Right atrium auricular region (tissue), 2 donors: ENCODE results near the gene SLC39A3. TPM values are rescaled to one million over a fixed set of nuclear protein-coding genes. Genes with fewer than 3 reads are reported as not detected.
A peak's percentile ranks its signal among the peaks of the same experiment; 100 is the strongest.

ENCODE experiments used
- DNase-seq: peaks from one replicate; pipeline ENCODE4 v3.0.0-alpha.2; 2019; ENCODE audit warnings: low spot score
- H3K27ac ChIP-seq, 2 donors: fragments of 200-600 bp; sonication (generic); 1 replicate in 1 of 2; 2 replicates in 1 of 2; pipeline ENCODE4 v1.5.1; 2016 to 2019
- H3K27me3 ChIP-seq, 2 donors: fragments of 200-600 bp; sonication (generic); one replicate each; pipeline versions ENCODE4 v1.5.1 to v1.6.0; 2017 to 2019
- H3K36me3 ChIP-seq: fragments of 200-600 bp; sonication (generic); one replicate; pipeline ENCODE4 v1.5.1; 2016
- H3K4me1 ChIP-seq, 2 donors: fragments of 200-600 bp; sonication (generic); one replicate each; pipeline versions ENCODE4 v1.5.1 to v1.6.0; 2017 to 2019
- H3K4me3 ChIP-seq, 2 donors: fragments of 200-600 bp; sonication (generic); 1 replicate in 1 of 2; 2 replicates in 1 of 2; pipeline ENCODE4 v1.5.1; 2017 to 2019; ENCODE audit warnings: mild to moderate bottlenecking in 1 of 2, moderate library complexity in 1 of 2
- H3K9me3 ChIP-seq, 2 donors: fragments of 200-600 bp; sonication (generic); one replicate each; pipeline ENCODE4 v1.5.1; 2019
- total RNA-seq, 2 donors: library from RNA; depleted of rRNA; stranded (reverse); fragments of >200 nt; gene quantifications; one replicate each; pipeline ENCODE4 v1.1.0, GENCODE V29; 2016
- TF ChIP-seq, protein P1 (sequence below), 2 donors: fragments of 200-600 bp; sonication (generic); IDR thresholded peaks; one replicate each; pipeline ENCODE4 v1.5.1; 2019; ENCODE audit warnings: antibody characterized with exemption in 2 of 2

The SLC39A3 gene
- total RNA-seq, 2 donors from 2014 or later = 22.9 to 38.0 TPM

DNA sequence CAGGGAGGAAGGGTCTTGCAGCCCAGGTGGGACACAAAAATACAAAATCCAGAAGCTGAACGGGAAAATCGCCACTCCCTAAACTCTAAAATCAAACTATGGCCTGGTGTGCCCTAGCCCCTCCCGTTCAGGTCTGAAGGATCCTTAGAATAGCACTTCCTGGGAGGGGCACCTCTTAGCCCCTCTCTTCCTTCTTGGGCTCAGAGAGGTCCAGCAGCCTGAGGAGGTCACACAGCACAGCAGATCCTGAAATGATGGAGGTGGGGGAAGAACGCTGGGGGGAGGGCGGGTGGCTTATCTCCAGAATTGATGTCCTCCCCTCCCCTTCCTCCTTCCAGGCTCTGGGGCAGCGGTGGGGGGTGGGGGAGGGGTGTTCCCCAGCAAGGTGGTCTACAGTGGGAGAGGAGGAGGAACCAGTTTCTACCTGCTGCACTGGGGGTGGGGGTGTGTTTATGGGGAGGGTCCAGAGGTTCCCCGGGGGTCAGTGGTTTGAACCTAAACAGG lies 20.5 kb downstream of the SLC39A3 start:
- Histone ChIP-seq H3K27ac (peak overlapping the region; percentile 89 to 91), H3K4me1 (peaks cover 0 to 43% of the 10 kb centered on the region in 2 donors), H3K4me3 (peak overlapping the region; percentile 4 to 59), H3K36me3 (no peaks in the 10 kb centered on the region), H3K9me3 (peaks cover 0 to 6% of the 10 kb centered on the region in 2 donors), H3K27me3 (no peaks in the 10 kb centered on the region)
- no peak for DNase-seq
- TF ChIP-seq, protein P1, sequence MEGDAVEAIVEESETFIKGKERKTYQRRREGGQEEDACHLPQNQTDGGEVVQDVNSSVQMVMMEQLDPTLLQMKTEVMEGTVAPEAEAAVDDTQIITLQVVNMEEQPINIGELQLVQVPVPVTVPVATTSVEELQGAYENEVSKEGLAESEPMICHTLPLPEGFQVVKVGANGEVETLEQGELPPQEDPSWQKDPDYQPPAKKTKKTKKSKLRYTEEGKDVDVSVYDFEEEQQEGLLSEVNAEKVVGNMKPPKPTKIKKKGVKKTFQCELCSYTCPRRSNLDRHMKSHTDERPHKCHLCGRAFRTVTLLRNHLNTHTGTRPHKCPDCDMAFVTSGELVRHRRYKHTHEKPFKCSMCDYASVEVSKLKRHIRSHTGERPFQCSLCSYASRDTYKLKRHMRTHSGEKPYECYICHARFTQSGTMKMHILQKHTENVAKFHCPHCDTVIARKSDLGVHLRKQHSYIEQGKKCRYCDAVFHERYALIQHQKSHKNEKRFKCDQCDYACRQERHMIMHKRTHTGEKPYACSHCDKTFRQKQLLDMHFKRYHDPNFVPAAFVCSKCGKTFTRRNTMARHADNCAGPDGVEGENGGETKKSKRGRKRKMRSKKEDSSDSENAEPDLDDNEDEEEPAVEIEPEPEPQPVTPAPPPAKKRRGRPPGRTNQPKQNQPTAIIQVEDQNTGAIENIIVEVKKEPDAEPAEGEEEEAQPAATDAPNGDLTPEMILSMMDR (IDR thresholded peaks at IDR 0.05) = no peak

DNA sequence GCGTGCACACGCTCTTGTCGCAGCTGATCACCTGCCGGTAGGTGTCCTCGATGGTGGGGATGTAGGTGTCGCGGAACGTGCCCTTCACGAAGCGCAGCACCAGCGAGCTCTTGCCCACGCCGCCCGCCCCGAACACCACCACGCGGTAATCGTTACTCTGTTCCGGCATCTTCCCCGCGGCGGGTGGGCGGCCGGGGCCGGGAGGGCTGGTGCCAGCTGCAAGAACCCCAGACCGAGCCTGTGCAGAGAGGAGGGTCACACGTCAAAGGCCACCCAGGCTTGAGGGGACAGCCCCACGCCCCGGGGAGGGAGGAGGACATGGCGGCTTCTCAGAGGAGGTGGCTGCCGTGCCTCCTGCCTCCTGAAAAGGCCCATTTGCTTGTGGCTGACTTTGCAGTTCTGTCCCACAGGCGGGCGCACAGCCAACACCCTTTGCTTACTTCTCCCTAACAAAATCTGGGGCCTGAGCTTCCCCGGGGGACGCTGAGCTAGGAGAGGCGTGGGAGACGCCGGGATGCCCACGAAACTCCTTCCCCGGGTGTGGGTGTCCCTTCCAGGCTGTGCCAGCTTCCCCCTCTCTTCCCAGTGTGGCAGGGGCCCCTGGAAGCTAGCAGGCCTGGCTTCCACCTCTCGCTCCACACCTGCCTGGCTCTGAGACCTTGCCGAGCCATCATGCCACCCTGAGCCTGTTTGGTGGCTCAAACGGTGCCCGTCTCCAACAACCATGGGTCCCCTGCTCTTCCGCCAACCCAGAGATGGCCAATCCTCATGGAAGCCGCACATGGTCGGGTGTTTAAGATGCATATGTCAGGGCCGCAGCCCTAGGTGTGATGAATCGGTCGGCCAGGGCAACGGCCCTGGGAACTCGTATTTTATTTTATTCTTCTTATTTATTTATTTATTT lies 21.9 kb downstream of the SLC39A3 start:
- Histone ChIP-seq H3K36me3 (no peaks in the 10 kb centered on the region), H3K9me3 (peaks cover 0 to 6% of the 10 kb centered on the region in 2 donors), H3K27ac (no peak overlapping the region), H3K4me3 (no peak overlapping the region), H3K27me3 (no peaks in the 10 kb centered on the region), H3K4me1 (peaks cover 0 to 31% of the 10 kb centered on the region in 2 donors)
- no peak for DNase-seq
- TF ChIP-seq, protein P1 (IDR thresholded peaks at IDR 0.05) = no peak

DNA sequence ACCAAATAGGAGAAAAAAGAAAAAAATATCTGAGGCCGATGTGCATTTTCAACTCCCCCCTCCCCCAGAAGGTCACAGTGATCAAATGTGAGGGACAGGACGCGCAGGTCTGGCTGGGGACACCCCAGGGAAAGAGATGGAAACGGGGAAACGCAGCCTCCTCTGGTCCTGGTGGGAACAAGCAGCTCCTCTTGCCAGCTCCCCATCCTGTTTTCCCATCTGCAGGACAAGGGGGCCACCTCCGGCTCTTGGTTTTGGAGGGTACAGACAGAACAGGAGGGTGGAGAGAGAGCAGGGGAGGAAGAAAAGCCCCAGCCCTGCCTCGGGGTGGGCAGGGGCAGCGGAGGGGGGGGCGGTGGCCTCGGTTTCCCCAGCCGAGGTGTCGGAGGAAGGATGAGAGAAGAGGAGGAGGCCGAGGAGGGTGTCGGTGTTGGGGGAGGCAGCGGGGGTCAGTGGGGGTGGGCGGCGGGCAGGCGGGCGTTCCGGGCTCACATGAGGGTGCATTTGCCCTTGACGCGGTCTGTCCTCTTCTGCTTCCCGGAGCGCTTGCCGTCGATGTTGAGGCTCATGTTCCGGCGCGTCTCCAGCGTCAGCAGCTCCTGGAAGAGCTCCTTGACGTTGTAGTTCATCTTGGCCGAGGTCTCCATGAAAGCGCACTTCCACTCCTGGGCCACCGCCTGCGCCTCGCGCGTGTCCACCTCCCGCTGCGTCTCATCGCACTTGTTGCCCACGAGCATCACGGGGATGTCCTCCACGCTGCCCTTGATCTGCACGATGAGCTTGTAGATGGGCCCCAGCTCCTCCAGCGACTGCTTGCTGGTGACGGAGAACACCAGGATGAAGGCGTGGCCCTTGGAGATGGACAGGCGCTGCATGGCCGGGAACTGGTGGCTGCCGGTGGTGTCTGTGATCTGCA lies 22.8 kb downstream of the SLC39A3 start:
- TF ChIP-seq, protein P1 (IDR thresholded peaks at IDR 0.05) = no peak
- Histone ChIP-seq H3K4me3 (no peak overlapping the region), H3K27me3 (no peaks in the 10 kb centered on the region), H3K4me1 (peaks cover 0 to 22% of the 10 kb centered on the region in 2 donors), H3K27ac (no peak overlapping the region), H3K9me3 (peaks cover 0 to 6% of the 10 kb centered on the region in 2 donors), H3K36me3 (no peaks in the 10 kb centered on the region)
- DNase-seq = no peak

DNA sequence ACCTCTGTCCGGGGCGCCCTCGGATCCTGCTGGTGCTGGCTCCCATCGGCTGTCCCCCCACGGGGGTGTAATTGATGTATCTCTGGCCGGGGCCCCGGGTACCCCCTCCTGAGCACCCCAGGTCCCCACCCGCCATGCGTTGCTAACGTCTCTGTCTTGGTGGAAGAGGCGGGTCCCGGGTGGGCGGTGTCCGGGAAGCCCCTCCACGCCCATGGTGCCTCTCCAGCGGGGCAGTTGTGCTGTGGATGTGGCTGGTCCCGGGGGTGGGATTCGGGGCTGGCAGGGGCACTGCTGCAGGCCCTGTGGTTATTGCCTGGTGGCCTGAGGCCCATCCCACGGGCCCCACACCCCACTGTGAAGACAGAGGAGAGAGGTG lies 23.6 kb downstream of the SLC39A3 start:
- Histone ChIP-seq H3K27me3 (no peaks in the 10 kb centered on the region), H3K9me3 (peaks cover 0 to 6% of the 10 kb centered on the region in 2 donors), H3K27ac (no peak overlapping the region), H3K4me3 (no peak overlapping the region), H3K4me1 (peaks cover 0 to 16% of the 10 kb centered on the region in 2 donors), H3K36me3 (no peaks in the 10 kb centered on the region)
- TF ChIP-seq, protein P1 (IDR thresholded peaks at IDR 0.05) = no peak
- no peak for DNase-seq

DNA sequence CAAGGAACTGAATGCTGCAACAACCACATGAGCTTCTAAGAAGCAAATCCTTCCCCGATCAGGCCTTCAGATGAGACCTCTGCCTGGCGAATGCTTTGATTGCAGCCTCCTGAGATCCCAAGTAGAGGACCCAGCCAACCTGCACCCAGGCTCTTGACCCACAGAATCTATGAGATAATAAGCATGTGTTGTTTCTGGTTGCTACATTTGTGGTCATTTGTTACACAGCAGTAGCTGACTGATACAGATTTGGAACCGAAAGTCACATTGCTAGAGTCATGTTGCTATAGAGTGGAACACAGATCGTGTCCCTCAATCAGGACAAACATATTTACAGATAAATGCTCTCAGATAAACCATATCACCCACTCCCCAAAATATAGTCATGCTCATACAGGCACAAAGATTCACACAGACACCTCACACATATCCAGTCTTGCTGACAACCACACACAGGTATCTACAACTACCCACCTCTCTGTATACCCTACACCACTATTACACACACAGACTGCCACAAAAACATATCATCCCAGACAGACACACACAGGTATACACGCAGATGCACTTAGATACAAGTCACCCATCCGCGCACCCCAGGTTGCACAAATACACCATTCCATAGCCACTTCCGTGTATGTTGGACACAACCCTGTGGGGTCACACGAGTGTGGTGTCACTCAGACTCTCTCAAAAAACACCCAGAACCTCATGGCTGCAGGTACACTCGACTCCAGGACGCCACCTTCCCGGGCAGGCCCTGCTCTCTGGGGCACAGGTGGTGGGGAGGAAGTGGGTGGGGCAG lies 24.1 kb downstream of the SLC39A3 start:
- H3K4me1 ChIP-seq = peaks cover 0 to 13% of the 10 kb centered on the region in 2 donors
- no peaks in the 10 kb centered on the region for H3K36me3 ChIP-seq
- DNase-seq = no peak
- TF ChIP-seq, protein P1 (IDR thresholded peaks at IDR 0.05) = no peak
- H3K27ac ChIP-seq = no peak overlapping the region
- no peaks in the 10 kb centered on the region for H3K27me3 ChIP-seq
- H3K9me3 ChIP-seq = peaks cover 0 to 6% of the 10 kb centered on the region in 2 donors
- no peak overlapping the region for H3K4me3 ChIP-seq
